Endometrial microvascular endothelial cells (primary cell): ENCODE measurements around the gene TBC1D30. TPM values are rescaled to one million over a fixed set of nuclear protein-coding genes. Genes with fewer than 3 reads are reported as not detected.
"Not testable (repeated sequence)": the region's sequence is repeated elsewhere in the genome, so short reads cannot be mapped to it uniquely, and the experiment has no call there.

Experiments
- in situ Hi-C: cut with HindIII; loops from 2 replicates; pipeline ENCODE4 v1.10.0; 2017; ENCODE audit warnings: low sequenced_read_pairs, low pct_unique_long_range_greater_than_20kb; ENCODE audit errors: inconsistent ontology term
- total RNA-seq: library from RNA; depleted of rRNA; stranded (reverse); fragments of >200 nt; gene quantifications from one replicate; pipeline ENCODE4 v1.2.3, GENCODE V29; 2015; ENCODE audit errors: inconsistent ontology term

TBC1D30 gene
- total RNA-seq = 31.7 TPM

- in situ Hi-C loops = no loop called here
These were observed at the start of gene TBC1D30 for GRCh38 chr12:64824500-64825142. TSS of gene TBC1D30 (plus strand) at chr12:64824647. CDS start at chr12:64824880, 233 bp downstream.

GRCh38 chr12:64775147-64775736, 49.2 kb upstream of the TBC1D30 start:
- in situ Hi-C loops = not testable (repeated sequence)

- in situ Hi-C loops = no loop called here
These were observed 45.0 kb upstream of the TBC1D30 start for GRCh38 chr12:64779354-64779974.

GRCh38 chr12:64780132-64780530, 44.3 kb upstream of the TBC1D30 start:
- in situ Hi-C loops = no loop called here

GRCh38 chr12:64780531-64781279, 43.7 kb upstream of the TBC1D30 start:
- in situ Hi-C loops = no loop called here

GRCh38 chr12:64781280-64782190, 42.9 kb upstream of the TBC1D30 start:
- in situ Hi-C loops = no loop called here

- in situ Hi-C loops = no loop called here
These were observed 42.1 kb upstream of the TBC1D30 start for GRCh38 chr12:64782191-64782876.

- in situ Hi-C loops = no loop called here
These were observed 38.6 kb upstream of the TBC1D30 start for GRCh38 chr12:64785838-64786237.

GRCh38 chr12:64790166-64790565, 34.3 kb upstream of the TBC1D30 start:
- in situ Hi-C loops = no loop called here

- in situ Hi-C loops = no loop called here
These were observed 33.4 kb upstream of the TBC1D30 start for GRCh38 chr12:64791036-64791435.

- in situ Hi-C loops = no loop called here
These were observed 32.3 kb upstream of the TBC1D30 start for GRCh38 chr12:64792128-64792527.

- in situ Hi-C loops = no loop called here
These were observed 30.8 kb upstream of the TBC1D30 start for GRCh38 chr12:64793610-64794009.

GRCh38 chr12:64794305-64794704, 30.1 kb upstream of the TBC1D30 start:
- in situ Hi-C loops = no loop called here

GRCh38 chr12:64796205-64796845, 28.1 kb upstream of the TBC1D30 start:
- in situ Hi-C loops = no loop called here

GRCh38 chr12:64797156-64797555, 27.3 kb upstream of the TBC1D30 start:
- in situ Hi-C loops = no loop called here

GRCh38 chr12:64798165-64798564, 26.3 kb upstream of the TBC1D30 start:
- in situ Hi-C loops = no loop called here

- in situ Hi-C loops = no loop called here
These were observed 23.8 kb upstream of the TBC1D30 start for GRCh38 chr12:64800640-64801039.

GRCh38 chr12:64801381-64801780, 23.1 kb upstream of the TBC1D30 start:
- in situ Hi-C loops = no loop called here
